Gastroesophageal sphincter (tissue), 3 donors: ENCODE results near the gene ATP6V1C2.
"Not testable (repeated sequence)": the region's sequence is repeated elsewhere in the genome, so short reads cannot be mapped to it uniquely, and the experiment has no call there.

ENCODE experiments used
- POLR2AphosphoS5 ChIP-seq: sonication (generic); formaldehyde crosslinking; IDR thresholded peaks from one replicate; pipeline ENCODE4 v1.6.1; 2017; ENCODE audit warnings: antibody characterized with exemption
- TF ChIP-seq, protein P1 (sequence below), 4 experiments: fragments of 200-600 bp in 2 of 4; fragments of 450-650 bp in 2 of 4; sonication (generic) in 1 of 4; IDR thresholded peaks; one replicate each; pipeline ENCODE4 v1.5.1; 2017 to 2019; ENCODE audit warnings: antibody characterized with exemption in 4 of 4, mild to moderate bottlenecking in 2 of 4, moderate library complexity in 2 of 4

DNA sequence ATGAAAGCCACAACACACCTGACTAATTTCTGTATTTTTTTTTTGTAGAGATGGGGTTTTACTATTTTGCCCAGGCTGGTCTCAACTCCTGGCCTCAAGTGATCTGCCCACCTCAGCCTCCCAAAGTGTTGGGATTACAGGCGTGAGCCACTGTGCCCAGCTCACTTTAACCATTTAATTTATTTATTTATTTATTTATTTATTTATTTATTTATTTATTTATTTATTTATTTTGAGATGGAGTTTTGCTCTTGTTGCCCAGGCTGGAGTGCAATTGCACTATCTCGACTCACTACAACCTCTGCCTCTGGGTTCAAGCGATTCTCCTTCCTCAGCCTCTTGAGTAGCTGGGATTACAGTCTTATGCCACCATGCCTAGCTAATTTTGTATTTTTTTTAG, 96.9 kb downstream of the ATP6V1C2 start:
- TF ChIP-seq, protein P1, sequence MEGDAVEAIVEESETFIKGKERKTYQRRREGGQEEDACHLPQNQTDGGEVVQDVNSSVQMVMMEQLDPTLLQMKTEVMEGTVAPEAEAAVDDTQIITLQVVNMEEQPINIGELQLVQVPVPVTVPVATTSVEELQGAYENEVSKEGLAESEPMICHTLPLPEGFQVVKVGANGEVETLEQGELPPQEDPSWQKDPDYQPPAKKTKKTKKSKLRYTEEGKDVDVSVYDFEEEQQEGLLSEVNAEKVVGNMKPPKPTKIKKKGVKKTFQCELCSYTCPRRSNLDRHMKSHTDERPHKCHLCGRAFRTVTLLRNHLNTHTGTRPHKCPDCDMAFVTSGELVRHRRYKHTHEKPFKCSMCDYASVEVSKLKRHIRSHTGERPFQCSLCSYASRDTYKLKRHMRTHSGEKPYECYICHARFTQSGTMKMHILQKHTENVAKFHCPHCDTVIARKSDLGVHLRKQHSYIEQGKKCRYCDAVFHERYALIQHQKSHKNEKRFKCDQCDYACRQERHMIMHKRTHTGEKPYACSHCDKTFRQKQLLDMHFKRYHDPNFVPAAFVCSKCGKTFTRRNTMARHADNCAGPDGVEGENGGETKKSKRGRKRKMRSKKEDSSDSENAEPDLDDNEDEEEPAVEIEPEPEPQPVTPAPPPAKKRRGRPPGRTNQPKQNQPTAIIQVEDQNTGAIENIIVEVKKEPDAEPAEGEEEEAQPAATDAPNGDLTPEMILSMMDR (IDR thresholded peaks at IDR 0.05), result not testable (repeated sequence)
- TF ChIP-seq POLR2AphosphoS5, result not testable (repeated sequence)
